SK-N-SH (cell line): Measurements from ENCODE around the gene BARD1. TPM values are rescaled to one million over a fixed set of nuclear protein-coding genes. Genes with fewer than 3 reads are reported as not detected.
"Not testable (repeated sequence)": the region's sequence is repeated elsewhere in the genome, so short reads cannot be mapped to it uniquely, and the experiment has no call there.

ENCODE experiments used
- CTCF ChIA-PET: fragments of 300-600, 350-600 bp; formaldehyde crosslinking; extraction: SDS; loops from one replicate; lab custom pipeline; 2021; lab: Yijun Ruan, JAX
- POLR2A ChIA-PET: fragments of 350-600 bp; sonication (Branson Sonifier 250); formaldehyde crosslinking; extraction: SDS; loops from one replicate; lab custom pipeline; 2020; ENCODE audit warnings: antibody characterized with exemption, inconsistent platforms; lab: Yijun Ruan, JAX
- DNase-seq: peaks from one replicate; pipeline ENCODE4 v3.0.0; 2012
- H2AFZ ChIP-seq: fragments of 200-600 bp; sonication (generic); 2 replicates; pipeline ENCODE4 v1.8.1; 2016; ENCODE audit warnings: antibody characterized with exemption, mild to moderate bottlenecking, low read depth
- H3F3A ChIP-seq: fragments of 200-600 bp; sonication (generic); replicated peaks from 2 replicates; pipeline ENCODE3; 2016; ENCODE audit warnings: antibody characterized with exemption, mild to moderate bottlenecking; ENCODE audit not compliant: insufficient read depth
- H3K27ac ChIP-seq, 2 experiments: fragments of 200-500 bp in 1 of 2; fragments of 200-600 bp in 1 of 2; sonication (Bioruptor generic) in 1 of 2; sonication (generic), shearing (Covaris generic) in 1 of 2; 2 replicates each; pipeline versions ENCODE4 v1.5.1 to v1.6.1; 2014 to 2016; ENCODE audit warnings: low read depth in 2 of 2, inconsistent platforms in 1 of 2, low read length in 1 of 2, mild to moderate bottlenecking in 1 of 2, mixed read lengths in 1 of 2
- H3K27me3 ChIP-seq: fragments of 200-600 bp; sonication (generic), shearing (Covaris generic); 2 replicates; pipeline ENCODE4 v1.6.1; 2016; ENCODE audit warnings: mixed run types; ENCODE audit not compliant: insufficient read depth
- H3K36me3 ChIP-seq, 2 experiments: fragments of 200-500 bp in 1 of 2; fragments of 200-600 bp in 1 of 2; sonication (Bioruptor generic) in 1 of 2; sonication (generic) in 1 of 2; replicated peaks in 1 of 2; 2 replicates each; pipeline versions ENCODE3 to v1.5.1; 2014 to 2016; ENCODE audit warnings: low read length in 1 of 2, mild to moderate bottlenecking in 1 of 2; ENCODE audit not compliant: insufficient read depth in 2 of 2, control insufficient read depth in 1 of 2
- H3K4me1 ChIP-seq, 2 experiments: fragments of 200-500 bp in 1 of 2; fragments of 200-600 bp in 1 of 2; sonication (Bioruptor generic) in 1 of 2; sonication (generic), shearing (Covaris generic) in 1 of 2; 2 replicates each; pipeline versions ENCODE4 v1.5.1 to v1.6.1; 2014 to 2016; ENCODE audit warnings: low read depth in 1 of 2, low read length in 1 of 2, mixed run types in 1 of 2; ENCODE audit not compliant: insufficient read depth in 2 of 2, control insufficient read depth in 1 of 2
- H3K4me2 ChIP-seq: fragments of 200-600 bp; sonication (generic), shearing (Covaris generic); 2 replicates; pipeline ENCODE4 v1.6.1; 2017; ENCODE audit warnings: mixed run types
- H3K4me3 ChIP-seq, 2 experiments: fragments of 200-500 bp in 1 of 2; fragments of 200-600 bp in 1 of 2; sonication (Bioruptor generic) in 1 of 2; sonication (generic), shearing (Covaris generic) in 1 of 2; 2 replicates each; pipeline versions ENCODE4 v1.5.1 to v1.8.1; 2014 to 2016; ENCODE audit warnings: low read depth in 2 of 2, inconsistent platforms in 1 of 2, low read length in 1 of 2, mild to moderate bottlenecking in 1 of 2, mixed read lengths in 1 of 2, moderate library complexity in 1 of 2
- H3K79me2 ChIP-seq: fragments of 200-600 bp; sonication (generic); 2 replicates; pipeline ENCODE4 v1.8.1; 2017; ENCODE audit warnings: mild to moderate bottlenecking; ENCODE audit not compliant: insufficient read depth
- H3K9ac ChIP-seq: fragments of 200-600 bp; sonication (generic); 2 replicates; pipeline ENCODE4 v1.6.1; 2017; ENCODE audit warnings: mixed run types
- H3K9me2 ChIP-seq: fragments of 200-600 bp; sonication (generic); 2 replicates; pipeline ENCODE4 v1.6.1; 2017; ENCODE audit warnings: mixed run types
- H3K9me3 ChIP-seq: fragments of 200-600 bp; sonication (generic); 2 replicates; pipeline ENCODE4 v1.6.1; 2017; ENCODE audit warnings: mixed run types, mild to moderate bottlenecking, moderate library complexity
- H4K20me1 ChIP-seq: fragments of 200-600 bp; sonication (generic); 2 replicates; pipeline ENCODE4 v1.6.1; 2017; ENCODE audit warnings: mild to moderate bottlenecking, mixed run types; ENCODE audit not compliant: insufficient read depth
- FOXM1 ChIP-seq: IDR thresholded peaks from 2 replicates; pipeline ENCODE4 v1.4.0; 2012; ENCODE audit warnings: low read depth, mild to moderate bottlenecking
- GABPA ChIP-seq: IDR thresholded peaks from 2 replicates; pipeline ENCODE4 v1.4.0; 2012; ENCODE audit warnings: low read depth, mild to moderate bottlenecking
- MXI1 ChIP-seq: IDR thresholded peaks from 2 replicates; pipeline ENCODE4 v1.6.1; 2012; ENCODE audit warnings: mild to moderate bottlenecking, low read depth, low read length, improper control_type of control experiment
- PBX3 ChIP-seq: IDR thresholded peaks from 2 replicates; pipeline ENCODE4; 2012
- POLR2AphosphoS5 ChIP-seq: IDR thresholded peaks from 2 replicates; pipeline ENCODE4 v1.6.1; 2012; ENCODE audit warnings: low read depth, low read length
- RCOR1 ChIP-seq: fragments of 150-350 bp; IDR thresholded peaks from 2 replicates; pipeline ENCODE4 v1.6.1; 2017; ENCODE audit warnings: antibody characterized with exemption, low read length
- SIN3A ChIP-seq: IDR thresholded peaks from 2 replicates; pipeline ENCODE4 v1.6.1; 2012; ENCODE audit warnings: low read depth, mild to moderate bottlenecking, low read length, moderate library complexity, borderline replicate concordance
- SMC3 ChIP-seq: IDR thresholded peaks from 2 replicates; pipeline ENCODE4 v1.6.1; 2012; ENCODE audit warnings: low read depth, low read length, improper control_type of control experiment
- TEAD4 ChIP-seq: IDR thresholded peaks from 2 replicates; pipeline ENCODE4 v1.4.0; 2012; ENCODE audit warnings: mild to moderate bottlenecking, borderline replicate concordance; ENCODE audit not compliant: insufficient read depth
- ZBTB33 ChIP-seq: IDR thresholded peaks from 2 replicates; pipeline ENCODE4 v1.4.0; 2012; ENCODE audit warnings: low read depth, borderline replicate concordance
- WGBS: methylation state at CpG from one replicate; pipeline ENCODE4 v1.1.6; 2017; ENCODE audit warnings: low lambda C conversion rate; 5-methylcytosine and 5-hydroxymethylcytosine counted together
- polyA plus RNA-seq, 3 experiments: library from polyadenylated mRNA; depleted of rRNA; stranded (reverse); fragments of >200 nt; gene quantifications; 2 replicates each; pipeline ENCODE4 v1.2.3, GENCODE V29; 2012
- TF ChIP-seq, protein P1 (sequence below): IDR thresholded peaks from 2 replicates; pipeline ENCODE4 v1.6.1; 2012; ENCODE audit warnings: mild to moderate bottlenecking, low read depth, low read length, moderate library complexity

Gene BARD1
- polyA plus RNA-seq, 1 of the 3 experiments (the other 2 are of a cell fraction): 2.4 TPM

DNA sequence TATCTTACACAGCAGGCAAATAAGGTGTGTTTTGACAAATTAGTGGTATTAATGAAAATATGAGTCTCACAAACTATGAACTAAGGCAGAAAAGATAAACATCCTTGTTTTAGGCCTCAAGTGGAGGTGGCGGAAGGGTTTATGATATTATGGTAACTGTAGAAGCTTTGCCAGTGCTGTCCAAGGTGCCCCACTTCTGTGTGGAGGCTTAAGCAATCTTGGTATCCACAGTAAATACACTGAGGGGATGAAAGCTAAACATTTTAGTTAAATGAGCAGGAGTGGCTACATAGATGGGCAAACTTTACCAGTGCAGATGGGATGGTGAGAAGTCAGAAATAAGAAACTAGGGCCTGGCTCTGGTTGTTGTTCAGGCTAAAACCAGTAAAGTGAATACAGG, 84.7 kb downstream of the BARD1 start:
- no peak overlapping the region for H3K4me2 ChIP-seq
- no peaks in the 10 kb centered on the region for H4K20me1 ChIP-seq
- H3K27me3 ChIP-seq: no peaks in the 10 kb centered on the region
- no peaks in the 10 kb centered on the region; a peak in 1 of 4 replicates for H3K4me1 ChIP-seq
- no peaks in the 10 kb centered on the region for H3K9me2 ChIP-seq
- no peaks in the 10 kb centered on the region for H3K79me2 ChIP-seq
- H3K9ac ChIP-seq: no peak overlapping the region
- ChIA-PET CTCF (interaction anchor here (0.6 kb wide), 1 partner anchor 21 kb away, joined by 3 read pairs; no protein-coding TSS in a partner anchor), POLR2A (no interaction called here)
- no peaks in the 10 kb centered on the region for H3F3A ChIP-seq
- 94% methylated on average over 1 of the region's 1 CpG for WGBS
- no peak for TF ChIP-seq SIN3A
- TF ChIP-seq, protein P1, sequence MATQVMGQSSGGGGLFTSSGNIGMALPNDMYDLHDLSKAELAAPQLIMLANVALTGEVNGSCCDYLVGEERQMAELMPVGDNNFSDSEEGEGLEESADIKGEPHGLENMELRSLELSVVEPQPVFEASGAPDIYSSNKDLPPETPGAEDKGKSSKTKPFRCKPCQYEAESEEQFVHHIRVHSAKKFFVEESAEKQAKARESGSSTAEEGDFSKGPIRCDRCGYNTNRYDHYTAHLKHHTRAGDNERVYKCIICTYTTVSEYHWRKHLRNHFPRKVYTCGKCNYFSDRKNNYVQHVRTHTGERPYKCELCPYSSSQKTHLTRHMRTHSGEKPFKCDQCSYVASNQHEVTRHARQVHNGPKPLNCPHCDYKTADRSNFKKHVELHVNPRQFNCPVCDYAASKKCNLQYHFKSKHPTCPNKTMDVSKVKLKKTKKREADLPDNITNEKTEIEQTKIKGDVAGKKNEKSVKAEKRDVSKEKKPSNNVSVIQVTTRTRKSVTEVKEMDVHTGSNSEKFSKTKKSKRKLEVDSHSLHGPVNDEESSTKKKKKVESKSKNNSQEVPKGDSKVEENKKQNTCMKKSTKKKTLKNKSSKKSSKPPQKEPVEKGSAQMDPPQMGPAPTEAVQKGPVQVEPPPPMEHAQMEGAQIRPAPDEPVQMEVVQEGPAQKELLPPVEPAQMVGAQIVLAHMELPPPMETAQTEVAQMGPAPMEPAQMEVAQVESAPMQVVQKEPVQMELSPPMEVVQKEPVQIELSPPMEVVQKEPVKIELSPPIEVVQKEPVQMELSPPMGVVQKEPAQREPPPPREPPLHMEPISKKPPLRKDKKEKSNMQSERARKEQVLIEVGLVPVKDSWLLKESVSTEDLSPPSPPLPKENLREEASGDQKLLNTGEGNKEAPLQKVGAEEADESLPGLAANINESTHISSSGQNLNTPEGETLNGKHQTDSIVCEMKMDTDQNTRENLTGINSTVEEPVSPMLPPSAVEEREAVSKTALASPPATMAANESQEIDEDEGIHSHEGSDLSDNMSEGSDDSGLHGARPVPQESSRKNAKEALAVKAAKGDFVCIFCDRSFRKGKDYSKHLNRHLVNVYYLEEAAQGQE: peak; percentile 52; the same call in 1 of the 2 replicates
- H3K9me3 ChIP-seq: no peaks in the 10 kb centered on the region
- no peak overlapping the region for H3K27ac ChIP-seq
- H3K4me3 ChIP-seq: no peak overlapping the region
- DNase-seq: no peak
- peaks cover 18 to 27% of the 10 kb centered on the region in 2 experiments for H3K36me3 ChIP-seq
- H2AFZ ChIP-seq: no peak overlapping the region

GRCh38 chr2:214717837-214718236, 91.6 kb downstream of the BARD1 start:
- H3K9me3 ChIP-seq, CTCF ChIA-PET, POLR2A ChIA-PET, H3K9ac ChIP-seq, H3K4me2 ChIP-seq, H3K4me3 ChIP-seq, H4K20me1 ChIP-seq, H3K27me3 ChIP-seq, H3K4me1 ChIP-seq, H3K36me3 ChIP-seq, DNase-seq, H2AFZ ChIP-seq, H3K27ac ChIP-seq, H3F3A ChIP-seq, H3K79me2 ChIP-seq, H3K9me2 ChIP-seq: not testable (repeated sequence)
- 100% methylated on average over 3 of the region's 3 CpGs for WGBS

GRCh38 chr2:214716811-214717560, 92.5 kb downstream of the BARD1 start:
- Histone ChIP-seq H3K4me1 (no peaks in the 10 kb centered on the region), H3K27me3 (no peaks in the 10 kb centered on the region), H3K27ac (no peak overlapping the region), H3K36me3 (no peaks in the 10 kb centered on the region), H3K79me2 (no peaks in the 10 kb centered on the region), H3K9me2 (no peaks in the 10 kb centered on the region), H3K4me3 (no peak overlapping the region), H3K4me2 (no peak overlapping the region), H3F3A (no peaks in the 10 kb centered on the region), H4K20me1 (no peaks in the 10 kb centered on the region), H3K9me3 (no peaks in the 10 kb centered on the region), H2AFZ (no peak overlapping the region), H3K9ac (no peak overlapping the region)
- DNase-seq: no peak
- no peak for TF ChIP-seq RCOR1
- TF ChIP-seq GABPA: no peak
- no peak for TF ChIP-seq TEAD4
- no peak for TF ChIP-seq MXI1
- TF ChIP-seq PBX3: no peak
- TF ChIP-seq SMC3: no peak
- no peak for TF ChIP-seq POLR2AphosphoS5
- TF ChIP-seq FOXM1: no peak
- TF ChIP-seq SIN3A: no peak
- TF ChIP-seq ZBTB33: no peak
- ChIA-PET CTCF (no interaction called here), POLR2A (no interaction called here)
- WGBS: 80% methylated on average over 7 of the region's 12 CpGs
